NCI-H748 (cell line): ENCODE results near the gene ACKR3.

Experiments
- DNase-seq: peaks from one replicate; lab custom pipeline; 2025; ENCODE audit not compliant: unreplicated experiment; lab: John Stamatoyannopoulos, UW

The ACKR3 gene

DNA sequence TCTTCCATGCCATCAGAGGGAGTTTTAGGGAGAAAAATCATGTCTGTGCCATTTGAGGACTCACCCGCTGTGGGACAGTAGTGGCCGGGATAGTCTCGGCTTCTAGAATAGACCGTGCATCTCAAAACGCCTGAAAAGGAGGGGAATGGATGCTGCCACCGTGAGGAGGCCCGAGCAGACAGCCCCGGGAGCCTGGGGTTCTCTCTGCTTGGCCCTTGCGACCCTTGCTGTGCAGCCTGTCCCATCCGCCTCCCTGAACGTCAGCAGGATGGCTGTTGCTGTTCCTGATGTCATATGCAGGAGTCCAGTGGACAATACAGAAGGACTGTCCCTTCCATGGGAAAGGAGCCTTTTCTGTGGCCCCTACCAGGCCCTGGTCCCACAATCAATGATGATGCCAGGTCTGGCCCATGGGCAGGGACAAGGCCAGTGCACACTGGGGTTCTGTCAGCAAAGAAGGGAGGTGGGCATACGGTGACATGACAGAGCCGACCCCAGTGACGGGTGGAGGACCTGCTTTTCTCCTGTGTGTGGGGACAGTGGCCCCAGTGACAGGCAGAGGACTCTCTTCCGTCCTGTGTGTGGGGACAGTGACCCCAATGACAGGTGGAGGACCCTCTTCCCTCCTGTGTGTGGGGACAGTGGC is 58.8 kb downstream of the ACKR3 start:
- no peak for DNase-seq

DNA sequence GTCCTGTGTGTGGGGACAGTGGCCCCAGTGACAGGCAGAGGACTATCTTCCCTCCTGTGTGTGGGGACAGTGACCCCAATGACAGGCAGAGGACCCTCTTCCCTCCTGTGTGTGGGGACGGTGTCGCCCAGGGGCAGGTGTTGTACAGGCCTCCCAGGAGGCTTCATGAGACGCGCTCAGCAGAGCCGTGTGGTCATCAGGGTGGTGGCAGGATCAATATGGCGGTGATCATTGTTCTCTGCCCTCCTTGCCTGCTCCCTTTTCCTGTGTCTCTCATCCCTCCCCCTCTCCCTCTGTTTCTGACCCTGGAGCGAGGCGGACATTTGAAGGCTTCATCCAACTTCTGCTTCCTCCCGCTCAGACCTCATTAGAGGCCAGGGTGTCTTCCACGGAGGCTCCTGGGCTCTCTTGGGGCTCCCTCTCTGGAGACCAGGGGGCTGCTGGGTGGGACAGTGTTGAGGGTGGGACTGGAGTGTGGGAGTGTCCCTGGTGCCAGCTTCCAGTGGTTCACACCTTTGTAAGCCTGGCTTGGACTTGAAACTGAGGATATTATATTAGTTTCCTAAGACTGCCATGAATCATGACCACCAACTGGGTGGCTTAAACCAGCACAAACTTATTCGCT is 59.5 kb downstream of the ACKR3 start:
- no peak for DNase-seq

DNA sequence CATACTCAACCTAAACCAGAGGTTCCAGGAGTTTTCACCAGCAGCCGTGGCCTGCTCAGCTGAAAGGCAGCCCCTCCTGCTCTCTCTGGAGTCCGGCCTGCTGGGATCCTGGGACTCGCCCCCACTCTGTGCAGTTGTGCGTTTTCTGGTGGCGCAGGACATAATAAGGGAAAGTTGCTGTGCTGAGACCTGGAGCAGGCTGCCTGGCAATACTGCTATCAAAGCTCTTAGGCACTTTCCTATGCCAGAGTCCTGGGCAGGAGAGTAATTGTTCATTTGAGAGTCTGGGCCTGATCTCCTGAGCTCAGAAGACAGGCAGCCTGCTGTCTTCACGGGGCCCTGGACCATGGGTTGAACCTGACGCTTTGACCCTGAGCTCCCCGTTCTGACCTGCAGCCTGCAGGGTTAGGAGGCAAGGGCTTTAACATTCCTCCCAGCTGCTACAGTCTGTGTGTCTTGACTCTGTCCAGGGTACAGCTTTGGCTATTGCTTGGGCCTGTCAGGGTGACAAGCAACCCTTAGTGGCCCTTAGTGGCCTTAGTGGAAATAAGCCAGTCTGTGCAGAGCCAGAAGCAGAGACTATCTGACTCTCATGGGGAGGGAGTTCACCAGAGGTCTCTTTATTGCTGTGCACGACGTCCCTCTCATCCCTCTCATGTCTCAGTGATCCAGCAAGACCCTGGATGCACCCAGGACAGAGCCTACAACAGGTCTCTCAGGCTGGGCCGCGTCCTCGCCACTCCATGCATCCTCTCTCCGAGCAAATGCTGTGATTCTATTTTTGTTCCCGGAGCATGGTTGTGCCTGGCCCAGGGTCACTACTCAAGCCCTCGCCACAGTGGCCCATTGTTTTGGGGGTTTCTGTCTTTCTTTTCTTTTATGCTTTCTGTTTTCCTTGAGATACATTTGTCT is 60.6 kb downstream of the ACKR3 start:
- DNase-seq = no peak

DNA sequence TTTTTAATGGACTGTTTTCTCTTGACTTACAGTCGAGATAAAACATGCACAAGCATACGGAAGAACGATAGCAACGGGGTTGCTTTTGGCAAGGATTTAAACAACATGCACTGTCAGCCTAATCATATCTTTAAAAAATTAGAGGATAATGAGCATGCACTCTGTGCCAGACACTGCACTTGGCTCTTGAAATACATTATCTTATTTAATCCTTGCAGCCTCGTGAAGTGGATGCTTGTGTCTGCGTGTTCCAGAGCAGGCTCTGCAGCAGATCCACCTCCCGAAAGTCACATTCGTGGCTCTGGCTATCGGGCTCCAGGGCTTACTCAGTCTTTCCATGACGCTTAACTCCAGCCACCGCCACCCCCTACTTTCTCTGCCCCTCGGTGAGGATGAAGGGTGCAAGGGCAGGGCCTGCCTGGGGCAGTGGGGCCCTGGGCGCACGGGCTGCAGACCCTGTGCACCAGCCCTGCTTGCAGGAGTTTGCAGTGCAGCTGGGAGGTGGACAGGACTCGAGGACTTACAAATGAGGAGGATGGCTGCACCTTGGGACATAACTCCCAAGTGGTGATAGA is 61.7 kb downstream of the ACKR3 start:
- no peak for DNase-seq

DNA sequence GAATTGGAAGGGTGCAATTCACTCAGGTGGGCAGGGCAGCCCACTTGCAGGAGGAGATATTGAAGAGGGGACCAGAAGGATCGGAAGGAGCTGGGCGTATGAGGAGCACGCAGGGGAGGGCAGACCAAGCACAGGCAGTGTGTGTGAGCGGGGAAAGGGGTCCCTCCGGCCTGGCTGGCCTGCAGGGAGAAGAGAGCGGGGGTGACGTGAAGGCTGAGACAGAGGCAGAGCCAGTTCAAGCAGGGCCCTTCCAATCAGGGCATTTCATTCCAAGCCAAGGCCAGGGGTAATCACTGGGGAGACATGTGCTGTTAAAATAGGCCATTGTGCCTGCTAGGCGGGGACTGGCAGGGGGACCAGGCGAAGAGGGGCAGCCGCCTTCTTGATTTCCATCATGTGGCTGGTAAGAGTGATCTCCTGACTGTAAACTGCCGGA is 62.2 kb downstream of the ACKR3 start:
- DNase-seq = no peak
